Keratinocyte (primary cell): ENCODE results near the gene CDH8. TPM values are rescaled to one million over a fixed set of nuclear protein-coding genes. Genes with fewer than 3 reads are reported as not detected.

Source experiments
- DNase-seq: peaks from one replicate; pipeline ENCODE4 v3.0.0-alpha.2; 2011; ENCODE audit warnings: low read depth, missing footprints, low spot score
- FAIRE-seq: peaks from 2 replicates; lab custom pipeline; 2011; peaks lifted over from hg19 to GRCh38; lab: Jason Lieb, UNC
- H2AFZ ChIP-seq: 2 replicates; pipeline ENCODE4 v1.6.0; 2012; ENCODE audit warnings: low read length, control low read depth, inconsistent platforms; ENCODE audit not compliant: control insufficient read depth
- H3K27ac ChIP-seq: 2 replicates; pipeline ENCODE4 v1.5.1; 2011; ENCODE audit warnings: low read length; ENCODE audit not compliant: control insufficient read depth, insufficient read depth
- H3K27me3 ChIP-seq: 3 replicates; pipeline ENCODE4 v1.6.0; 2011; ENCODE audit warnings: low read length; ENCODE audit not compliant: control insufficient read depth, insufficient read depth; ENCODE audit errors: extremely low read depth
- H3K36me3 ChIP-seq, 2 experiments: 2 replicates in 1 of 2; 3 replicates in 1 of 2; pipeline ENCODE4 v1.5.1; 2011; ENCODE audit warnings: low read length in 2 of 2, mild to moderate bottlenecking in 1 of 2; ENCODE audit not compliant: control insufficient read depth in 2 of 2, insufficient read depth in 2 of 2; ENCODE audit errors: extremely low read depth in 1 of 2
- H3K4me1 ChIP-seq: 3 replicates; pipeline ENCODE4 v1.5.1; 2011; ENCODE audit warnings: low read length; ENCODE audit not compliant: control insufficient read depth, insufficient read depth; ENCODE audit errors: extremely low read depth
- H3K4me2 ChIP-seq: 3 replicates; pipeline ENCODE4 v1.6.0; 2011; ENCODE audit warnings: low read depth, low read length; ENCODE audit not compliant: control insufficient read depth, insufficient read depth; ENCODE audit errors: extremely low read depth
- H3K4me3 ChIP-seq, 3 experiments: fragments of 200-600 bp in 1 of 3; sonication (generic) in 1 of 3; 2 replicates in 2 of 3; 3 replicates in 1 of 3; pipeline ENCODE4 v1.5.1; 2011 to 2016; ENCODE audit warnings: low read length in 3 of 3, mild to moderate bottlenecking in 3 of 3, control low read depth in 2 of 3, inconsistent platforms in 1 of 3, low read depth in 1 of 3, mixed read lengths in 1 of 3, mixed run types in 1 of 3, moderate library complexity in 1 of 3; ENCODE audit not compliant: control insufficient read depth in 2 of 3, insufficient read depth in 2 of 3; ENCODE audit errors: extremely low read depth in 1 of 3
- H3K79me2 ChIP-seq: 2 replicates; pipeline ENCODE4 v1.6.0; 2012; ENCODE audit warnings: low read length; ENCODE audit not compliant: control insufficient read depth, insufficient read depth
- H3K9ac ChIP-seq: 3 replicates; pipeline ENCODE4 v1.6.0; 2011; ENCODE audit warnings: low read length; ENCODE audit not compliant: control insufficient read depth, insufficient read depth; ENCODE audit errors: extremely low read depth
- H3K9me1 ChIP-seq: 3 replicates; pipeline ENCODE4 v1.6.0; 2011; ENCODE audit warnings: low read length; ENCODE audit not compliant: control insufficient read depth, insufficient read depth; ENCODE audit errors: extremely low read depth
- H3K9me3 ChIP-seq: 2 replicates; pipeline ENCODE4 v1.5.1; 2012; ENCODE audit warnings: low read depth, low read length; ENCODE audit not compliant: control insufficient read depth
- H4K20me1 ChIP-seq: 3 replicates; pipeline ENCODE4 v1.6.0; 2011; ENCODE audit warnings: low read length; ENCODE audit not compliant: control insufficient read depth, insufficient read depth; ENCODE audit errors: extremely low read depth
- CTCF ChIP-seq, 3 experiments: IDR thresholded peaks in 1 of 3; conservative IDR thresholded peaks in 1 of 3; optimal IDR thresholded peaks in 1 of 3; 2 replicates in 2 of 3; 3 replicates in 1 of 3; pipeline versions ENCODE3 to v1.5.1; 2011; ENCODE audit warnings: low read length in 3 of 3, mild to moderate bottlenecking in 3 of 3, moderate library complexity in 2 of 3, control low read depth in 1 of 3, inconsistent platforms in 1 of 3; ENCODE audit not compliant: insufficient read depth in 2 of 3; ENCODE audit errors: extremely low read depth in 1 of 3
- EZH2 ChIP-seq: IDR thresholded peaks from one replicate; pipeline ENCODE4 v1.6.1; 2012; ENCODE audit warnings: inconsistent platforms, mild to moderate bottlenecking, low read length, moderate library complexity
- dilution Hi-C: fragments of 300-500 bp; cut with MboI; formaldehyde crosslinking; loops from one replicate; pipeline ENCODE4 v1.7.0; 2020; ENCODE audit warnings: low sequenced_read_pairs; ENCODE audit not compliant: extremely low pct_ligation_motif_present
- polyA plus RNA-seq, 5 experiments: library from polyadenylated mRNA; depleted of rRNA in 3 of 5; stranded (reverse) in 3 of 5; stranded (forward) in 1 of 5; unstranded in 1 of 5; fragments of >200 nt; gene quantifications; 1 replicate in 1 of 5; 2 replicates in 3 of 5; 3 replicates in 1 of 5; pipeline versions ENCODE4 v1.2.1 to v1.2.3, GENCODE V29; 2011 to 2012; ENCODE audit warnings: missing spikeins in 2 of 5, low read depth in 1 of 5, low replicate concordance in 1 of 5

CDH8 gene
- polyA plus RNA-seq, 1 donor (not counting 4 experiments of a cell fraction or from before 2014, with no cell fraction given), result 0.18 TPM

- Histone ChIP-seq H3K9me3 (no peaks in the 10 kb centered on the region), H3K27ac (no peak overlapping the region), H3K36me3 (no peaks in the 10 kb centered on the region), H2AFZ (no peak overlapping the region), H3K27me3 (no peaks in the 10 kb centered on the region), H3K79me2 (no peaks in the 10 kb centered on the region), H4K20me1 (no peaks in the 10 kb centered on the region), H3K9me1 (no peaks in the 10 kb centered on the region), H3K9ac (no peak overlapping the region), H3K4me2 (no peak overlapping the region), H3K4me1 (no peaks in the 10 kb centered on the region), H3K4me3 (no peak overlapping the region)
- TF ChIP-seq EZH2 (no peak), CTCF (optimal IDR thresholded peaks at IDR 0.05 in 1 of 3, IDR thresholded peaks at IDR 0.05 in 1 of 3, conservative IDR thresholded peaks at IDR 0.05 in 1 of 3; ENCODE audit: extremely low read depth in 1 of 3, insufficient read depth in 2 of 3, low read length in 3 of 3) (no peak)
- no peak for FAIRE-seq
- dilution Hi-C loops, result no loop called here
- no peak for DNase-seq
Observed at GRCh38 chr16:61813339-61813738, 222.9 kb downstream of the CDH8 start.

DNA sequence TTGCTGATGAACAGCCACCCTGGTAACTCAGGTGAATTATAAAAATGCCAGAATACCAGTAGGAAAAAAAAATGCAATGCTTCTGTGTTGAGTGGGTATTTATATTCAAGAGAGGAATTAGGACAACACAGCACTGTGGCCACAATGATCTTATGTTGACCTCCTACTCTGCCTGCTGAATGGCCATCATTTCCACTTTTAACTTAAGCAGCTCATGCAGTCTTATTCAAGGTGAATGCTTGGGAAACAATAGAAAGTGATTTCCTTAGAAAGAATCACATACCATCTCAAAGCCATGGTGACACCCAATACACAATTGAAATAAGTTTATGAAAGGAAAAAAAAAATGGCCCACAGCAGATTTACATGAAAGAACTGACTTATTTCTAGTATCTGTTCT lies 224.0 kb downstream of the CDH8 start:
- Histone ChIP-seq H2AFZ (no peak overlapping the region), H4K20me1 (no peaks in the 10 kb centered on the region), H3K4me3 (no peak overlapping the region), H3K79me2 (no peaks in the 10 kb centered on the region), H3K9me3 (no peaks in the 10 kb centered on the region), H3K9me1 (no peaks in the 10 kb centered on the region), H3K36me3 (no peaks in the 10 kb centered on the region), H3K27me3 (no peaks in the 10 kb centered on the region), H3K4me2 (no peak overlapping the region), H3K4me1 (no peaks in the 10 kb centered on the region), H3K9ac (no peak overlapping the region), H3K27ac (no peak overlapping the region)
- no peak for FAIRE-seq
- TF ChIP-seq CTCF (optimal IDR thresholded peaks at IDR 0.05 in 1 of 3, IDR thresholded peaks at IDR 0.05 in 1 of 3, conservative IDR thresholded peaks at IDR 0.05 in 1 of 3; ENCODE audit: extremely low read depth in 1 of 3, insufficient read depth in 2 of 3, low read length in 3 of 3) (no peak), EZH2 (no peak)
- dilution Hi-C loops, result no loop called here
- DNase-seq, result no peak
